HG03280 (cell line): ENCODE data around the gene TMEM187.
"Not testable (repeated sequence)": the region's sequence is repeated elsewhere in the genome, so short reads cannot be mapped to it uniquely, and the experiment has no call there.

Source experiments
- ATAC-seq: cut with Tn5 transposase; IDR thresholded peaks from one replicate; pipeline ENCODE4 v1.9.1; 2021; ENCODE audit warnings: mild to moderate bottlenecking, moderate library complexity; ENCODE audit not compliant: unreplicated experiment

The TMEM187 gene

GRCh38 chrX:153994398-153994797 lies 21.8 kb downstream of the TMEM187 start:
- not testable (repeated sequence) for ATAC-seq

- ATAC-seq, result no peak
Observed at GRCh38 chrX:153995504-153995903, 22.9 kb downstream of the TMEM187 start.

GRCh38 chrX:153999359-154000037 lies 26.9 kb downstream of the TMEM187 start:
- no peak for ATAC-seq

- no peak for ATAC-seq
Observed at GRCh38 chrX:154000051-154000450, 27.5 kb downstream of the TMEM187 start.

- ATAC-seq, result no peak
Observed at GRCh38 chrX:154002215-154002719, 29.7 kb downstream of the TMEM187 start.

GRCh38 chrX:154004315-154004714 lies 31.8 kb downstream of the TMEM187 start:
- ATAC-seq, result no peak

- no peak for ATAC-seq
Observed at GRCh38 chrX:154006947-154007346, 34.4 kb downstream of the TMEM187 start.

GRCh38 chrX:154008521-154008920 lies 36.0 kb downstream of the TMEM187 start:
- ATAC-seq, result no peak

GRCh38 chrX:154010330-154011087 lies 38.0 kb downstream of the TMEM187 start:
- no peak for ATAC-seq

GRCh38 chrX:154011376-154012335 lies 39.1 kb downstream of the TMEM187 start:
- ATAC-seq, result no peak

GRCh38 chrX:154012336-154012991 lies 39.9 kb downstream of the TMEM187 start:
- ATAC-seq, result no peak

GRCh38 chrX:154013001-154013421 lies 40.5 kb downstream of the TMEM187 start:
- no peak for ATAC-seq

- no peak for ATAC-seq
Observed at GRCh38 chrX:154013614-154014360, 41.2 kb downstream of the TMEM187 start.

GRCh38 chrX:154014429-154015380 lies 42.2 kb downstream of the TMEM187 start:
- ATAC-seq, result no peak

- ATAC-seq, result no peak
Observed at GRCh38 chrX:154015581-154016264, 43.2 kb downstream of the TMEM187 start.

GRCh38 chrX:154016366-154017076 lies 44.0 kb downstream of the TMEM187 start:
- no peak for ATAC-seq

- ATAC-seq, result no peak
Observed at GRCh38 chrX:154017766-154018517, 45.4 kb downstream of the TMEM187 start.
